GM21526 (cell line): ENCODE results near the gene PRR33.

Experiments used
- ATAC-seq: cut with Tn5 transposase; IDR thresholded peaks from one replicate; pipeline ENCODE4 v1.9.1; 2021; ENCODE audit warnings: moderate library complexity; ENCODE audit not compliant: unreplicated experiment, low FRiP score

PRR33 gene

GRCh38 chr11:1866776-1867175, 24.9 kb downstream of the PRR33 start:
- no peak for ATAC-seq

- ATAC-seq, result no peak
Measured at GRCh38 chr11:1866226-1866625, 25.5 kb downstream of the PRR33 start.

DNA sequence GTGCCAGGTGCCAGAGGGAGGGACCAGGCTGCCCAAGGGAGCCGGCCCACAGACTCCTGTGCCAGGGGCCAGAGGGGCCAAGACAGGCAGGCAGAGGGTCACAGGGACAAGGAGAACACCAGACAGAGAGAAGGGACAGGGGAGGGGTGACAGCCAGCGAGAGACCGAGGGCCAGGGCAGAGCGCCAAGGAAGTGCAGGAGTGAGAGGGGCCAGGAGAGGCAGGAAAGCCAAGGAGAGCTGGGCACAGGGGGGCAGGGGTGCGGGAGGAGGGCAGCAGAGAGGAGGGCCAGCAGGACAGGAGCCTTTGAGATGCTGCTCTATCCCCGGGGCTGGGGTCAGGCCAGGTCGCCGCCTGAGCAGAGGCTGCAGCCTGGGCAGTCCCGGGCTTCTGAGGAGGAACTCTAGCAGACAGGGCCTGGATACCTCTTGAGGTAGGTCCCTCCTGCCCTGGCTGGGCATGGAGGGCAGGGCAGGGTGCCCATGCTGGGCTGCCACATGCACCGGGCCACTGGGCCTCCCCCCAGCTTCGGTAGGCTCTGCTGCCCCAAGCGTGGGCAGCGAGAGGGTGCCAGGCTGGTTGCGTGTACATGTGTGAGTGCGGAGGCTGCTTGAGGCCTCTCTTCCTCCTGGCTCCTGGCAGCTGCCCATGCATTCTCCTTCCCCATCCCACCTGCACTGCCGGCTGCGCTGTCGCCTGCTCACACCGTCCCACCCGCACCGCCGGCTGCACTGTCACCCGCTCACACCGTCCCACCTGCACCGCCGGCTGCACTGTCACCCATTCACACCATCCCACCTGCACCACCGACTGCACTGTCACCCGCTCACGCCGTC, 26.6 kb downstream of the PRR33 start:
- ATAC-seq, result no peak

GRCh38 chr11:1864231-1864630, 27.5 kb downstream of the PRR33 start:
- ATAC-seq, result no peak

- ATAC-seq, result no peak
Measured at GRCh38 chr11:1863352-1864216, 28.1 kb downstream of the PRR33 start.

GRCh38 chr11:1862588-1863351, 28.9 kb downstream of the PRR33 start:
- no peak for ATAC-seq

- no peak for ATAC-seq
Measured at GRCh38 chr11:1861435-1862411, 30.0 kb downstream of the PRR33 start.

DNA sequence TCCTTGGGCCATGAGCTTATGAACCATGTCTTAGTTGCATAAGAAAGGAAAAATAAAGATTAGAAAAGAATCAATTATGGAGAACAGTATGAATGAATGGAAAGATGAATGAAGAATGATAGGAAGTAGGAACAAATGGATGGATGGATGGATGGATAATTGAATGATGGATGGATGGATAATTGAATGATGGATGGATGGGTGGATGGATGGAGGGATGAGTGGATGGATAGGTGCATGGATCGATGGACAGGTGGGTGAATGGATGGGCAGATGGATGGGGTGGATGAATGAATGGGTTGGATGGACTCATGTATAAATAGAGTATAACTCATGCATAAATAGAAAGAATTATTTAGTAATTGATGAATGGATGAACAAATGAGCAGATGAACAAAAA, 31.6 kb downstream of the PRR33 start:
- ATAC-seq, result no peak

- ATAC-seq, result no peak
Measured at GRCh38 chr11:1859004-1859403, 32.7 kb downstream of the PRR33 start.

GRCh38 chr11:1858576-1858975, 33.1 kb downstream of the PRR33 start:
- no peak for ATAC-seq

GRCh38 chr11:1858154-1858553, 33.5 kb downstream of the PRR33 start:
- no peak for ATAC-seq

DNA sequence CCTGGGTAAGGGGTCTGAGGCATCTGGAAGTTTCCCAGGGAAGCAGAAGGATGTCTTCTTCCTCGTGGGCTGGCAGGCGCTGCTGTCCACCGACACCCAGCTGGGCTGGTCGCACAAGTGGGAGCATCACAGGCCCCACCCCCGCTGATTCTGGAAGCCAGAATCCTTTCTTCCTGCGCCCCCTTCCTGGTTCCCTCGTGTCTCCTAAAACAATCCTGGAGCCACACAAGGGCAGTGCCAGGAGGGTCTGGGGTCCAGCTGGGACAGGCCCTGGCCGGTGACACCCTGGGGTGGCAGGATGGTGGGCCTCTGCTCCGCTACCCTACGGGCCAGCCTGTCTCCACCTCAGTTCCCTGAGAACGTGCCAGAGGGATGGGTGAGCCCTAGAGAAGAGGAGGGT, 34.6 kb downstream of the PRR33 start:
- ATAC-seq, result no peak

- no peak for ATAC-seq
Measured at GRCh38 chr11:1856306-1857005, 35.2 kb downstream of the PRR33 start.

GRCh38 chr11:1855886-1856265, 35.8 kb downstream of the PRR33 start:
- no peak for ATAC-seq

GRCh38 chr11:1854949-1855885, 36.5 kb downstream of the PRR33 start:
- peak; percentile 29 for ATAC-seq

DNA sequence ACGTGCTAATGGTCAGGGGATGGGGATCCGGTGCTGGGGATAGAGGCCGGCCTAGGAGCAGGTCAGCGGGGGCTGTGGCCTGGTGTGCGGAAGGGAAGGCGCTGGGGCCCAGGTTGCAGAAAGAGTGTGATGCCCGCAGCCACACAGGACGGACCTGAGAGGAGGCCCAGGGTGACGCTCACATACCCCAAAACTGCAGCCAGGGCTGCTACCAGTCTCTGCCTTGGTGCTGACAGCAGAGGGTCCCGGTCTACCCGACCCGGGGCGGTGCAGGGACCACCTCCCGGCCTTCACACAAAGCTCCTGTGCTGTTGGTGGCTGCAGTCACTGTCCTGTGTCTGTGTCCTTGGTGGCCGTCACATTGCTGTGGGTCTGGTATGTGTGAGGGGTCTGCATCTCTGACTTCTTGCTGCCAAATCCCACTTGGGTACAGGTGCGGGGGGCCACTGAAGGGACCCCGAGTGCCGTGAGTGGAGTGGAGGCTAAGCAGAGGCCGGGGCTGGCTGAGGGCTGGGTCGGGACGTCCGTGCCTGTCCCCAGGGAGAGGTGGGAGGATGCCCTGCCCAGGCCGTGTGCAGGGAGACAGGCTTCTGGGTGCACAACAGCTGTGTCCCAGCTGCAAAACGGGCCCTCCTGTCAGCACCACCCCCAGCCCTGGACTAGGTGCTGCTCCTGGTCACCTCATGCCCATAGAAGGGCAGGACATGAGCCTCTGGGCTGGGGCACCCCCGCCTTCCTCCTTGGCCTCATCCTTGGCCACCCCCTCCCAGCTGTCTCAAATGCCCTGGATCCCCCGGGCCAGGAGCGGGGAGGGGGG, 37.4 kb downstream of the PRR33 start:
- ATAC-seq, result no peak

DNA sequence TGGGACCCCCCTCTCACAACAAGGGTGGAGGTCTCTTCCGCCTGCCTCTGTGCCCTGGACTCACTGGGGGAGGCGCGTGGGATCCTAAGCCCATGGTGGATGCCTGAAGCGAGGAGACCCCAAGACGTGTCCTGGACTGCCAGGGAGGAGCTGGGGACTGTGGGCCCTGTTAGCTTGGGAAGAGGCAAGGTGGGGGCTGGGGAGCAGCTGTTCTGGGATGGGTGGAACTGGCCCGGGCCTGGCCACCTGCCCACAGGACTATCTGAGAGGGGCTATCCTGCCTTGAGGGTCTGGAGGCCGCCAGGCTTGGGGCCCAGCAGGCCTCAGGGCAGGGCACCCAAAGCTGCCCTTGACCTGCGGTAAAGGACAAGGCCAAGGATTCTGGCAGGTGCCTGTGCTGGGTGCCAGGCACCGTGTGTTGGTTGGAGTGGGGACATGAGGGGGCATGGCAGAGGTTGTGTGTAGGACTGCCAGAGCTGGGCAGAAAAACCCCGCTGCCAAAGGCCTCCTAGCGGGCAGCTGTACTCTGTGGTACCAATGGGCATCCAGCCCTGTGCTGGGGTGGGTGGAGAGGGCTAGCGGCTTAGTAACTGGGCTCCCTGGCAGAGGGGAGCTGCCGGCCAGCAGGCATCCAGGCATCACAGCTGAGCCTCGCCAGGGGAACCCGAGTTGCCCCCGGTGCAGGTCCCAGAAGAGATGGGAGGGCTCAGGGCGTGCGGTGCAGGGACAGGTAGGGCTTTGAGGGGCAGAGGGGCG, 38.1 kb downstream of the PRR33 start:
- ATAC-seq, result no peak
